WI38 (cell line): ENCODE results near the gene KCNK3.

Experiments used
- H3K4me3 ChIP-seq: 2 replicates; pipeline ENCODE4 v1.5.1; 2011; ENCODE audit warnings: low read depth, mild to moderate bottlenecking, control low read depth, low read length
- CTCF ChIP-seq: IDR thresholded peaks from 2 replicates; pipeline ENCODE4 v1.5.1; 2012; ENCODE audit warnings: low read depth, mild to moderate bottlenecking, control low read depth, low read length

Gene KCNK3

GRCh38 chr2:26681656-26682055 is 10.9 kb upstream of the KCNK3 start:
- H3K4me3 ChIP-seq: no peak overlapping the region
- TF ChIP-seq CTCF: no peak

- TF ChIP-seq CTCF: no peak
These were observed 10.4 kb upstream of the KCNK3 start for GRCh38 chr2:26682155-26682554.

GRCh38 chr2:26683583-26683982 is 8.9 kb upstream of the KCNK3 start:
- TF ChIP-seq CTCF: no peak
- H3K4me3 ChIP-seq: no peak overlapping the region

More at GRCh38 chr2:26682155-26682554, 10.4 kb upstream of the KCNK3 start:
- no peak overlapping the region for H3K4me3 ChIP-seq

GRCh38 chr2:26685341-26685740 is 7.2 kb upstream of the KCNK3 start:
- no peak overlapping the region for H3K4me3 ChIP-seq
- no peak for TF ChIP-seq CTCF

GRCh38 chr2:26685989-26686839 is 6.3 kb upstream of the KCNK3 start:
- no peak for TF ChIP-seq CTCF

GRCh38 chr2:26687328-26687727 is 5.2 kb upstream of the KCNK3 start:
- H3K4me3 ChIP-seq: no peak overlapping the region
- no peak for TF ChIP-seq CTCF

More at GRCh38 chr2:26685989-26686839, 6.3 kb upstream of the KCNK3 start:
- no peak overlapping the region for H3K4me3 ChIP-seq

- no peak for TF ChIP-seq CTCF
- no peak overlapping the region for H3K4me3 ChIP-seq
These were observed 4.7 kb upstream of the KCNK3 start for GRCh38 chr2:26687801-26688200.
